Lower leg skin (tissue), 3 donors: Measurements from ENCODE around the gene PLCH2.
"Not testable (repeated sequence)": the region's sequence is repeated elsewhere in the genome, so short reads cannot be mapped to it uniquely, and the experiment has no call there.

Experiments
- CTCF ChIP-seq, 3 donors: fragments of 450-650 bp; IDR thresholded peaks; one replicate each; pipeline ENCODE4 v1.5.1; 2016; ENCODE audit warnings: antibody characterized with exemption in 3 of 3, mild to moderate bottlenecking in 3 of 3, moderate library complexity in 2 of 3
- POLR2A ChIP-seq, 2 donors: fragments of 450-650 bp; IDR thresholded peaks; one replicate each; pipeline ENCODE4 v1.6.1; 2016 to 2017; ENCODE audit warnings: antibody characterized with exemption in 2 of 2, mild to moderate bottlenecking in 1 of 2, moderate library complexity in 1 of 2

DNA sequence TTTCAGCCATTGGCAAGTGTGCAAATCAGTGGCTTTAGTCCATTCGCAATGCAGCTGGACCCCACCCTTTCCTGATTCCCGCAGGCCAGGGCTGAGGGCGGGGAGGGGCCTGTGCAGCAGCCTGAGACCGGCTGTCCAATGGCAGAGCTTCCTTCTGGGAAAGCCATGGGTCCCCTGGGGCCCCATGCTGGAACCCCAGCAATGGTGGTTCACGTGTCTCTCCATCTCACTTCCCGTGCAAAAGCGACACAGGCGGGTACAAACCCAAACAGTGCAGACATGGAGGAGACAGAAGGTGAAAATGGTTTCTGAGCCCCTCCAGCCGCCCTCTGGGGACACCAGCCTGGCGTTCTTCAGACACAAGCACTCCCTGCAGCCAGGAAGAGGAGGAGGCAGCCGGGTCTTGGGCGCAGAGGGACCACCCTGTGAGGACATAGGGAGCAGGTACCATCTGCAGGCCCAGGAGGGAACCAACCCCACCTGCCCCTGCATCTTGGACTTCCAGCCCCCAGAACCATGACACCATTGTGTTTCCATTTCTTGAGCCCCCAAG lies 74.3 kb downstream of the PLCH2 start:
- not testable (repeated sequence) for TF ChIP-seq CTCF, POLR2A (IDR thresholded peaks at IDR 0.05)
